ENCODE results near the gene SPATC1L. TPM values are rescaled to one million over a fixed set of nuclear protein-coding genes. Genes with fewer than 3 reads are reported as not detected.

The SPATC1L gene
- total RNA-seq, 1 donor from 2014 or later, result 0.40 TPM

DNA sequence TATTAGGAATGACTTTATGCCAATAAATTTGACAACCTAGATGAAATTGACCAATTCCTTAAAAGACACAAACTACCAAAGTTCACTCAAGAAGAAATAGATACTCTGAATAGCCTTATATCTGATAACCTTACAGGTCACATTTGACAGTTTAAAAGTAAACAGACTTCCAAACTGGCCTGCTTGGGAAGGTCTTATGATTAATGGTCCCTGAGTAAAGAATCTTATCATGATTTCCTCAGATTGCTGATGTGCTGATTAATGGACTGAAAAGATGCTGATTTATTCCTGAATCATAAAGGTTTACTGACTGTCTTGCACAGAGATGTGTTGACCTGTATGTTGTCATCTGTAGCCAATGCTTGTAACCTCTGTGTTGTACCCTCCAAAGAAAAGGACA lies 19.2 kb downstream of the SPATC1L start:
- DNase-seq (ENCODE audit: low spot score) (no peak), ATAC-seq (no peak)

DNA sequence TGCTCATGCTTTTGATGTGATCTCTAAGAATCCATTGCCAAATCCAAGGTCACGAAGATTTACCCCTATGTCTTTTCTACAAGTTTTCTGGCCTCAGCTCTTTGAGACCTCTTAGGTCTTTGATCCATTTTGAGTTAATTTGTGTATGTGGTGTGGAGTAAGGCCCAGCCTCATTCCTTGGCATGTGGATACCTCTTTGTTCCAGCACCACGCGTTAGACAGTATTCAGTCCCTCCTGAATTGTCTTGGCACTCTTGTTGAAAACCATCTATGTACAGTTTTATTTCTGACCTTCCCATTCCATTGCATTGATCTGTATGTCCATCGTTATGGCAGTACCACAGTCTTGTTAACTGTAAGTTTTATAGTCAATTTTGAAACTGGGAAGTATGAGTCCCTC lies 20.9 kb downstream of the SPATC1L start:
- ATAC-seq (no peak), DNase-seq (ENCODE audit: low spot score) (no peak)

DNA sequence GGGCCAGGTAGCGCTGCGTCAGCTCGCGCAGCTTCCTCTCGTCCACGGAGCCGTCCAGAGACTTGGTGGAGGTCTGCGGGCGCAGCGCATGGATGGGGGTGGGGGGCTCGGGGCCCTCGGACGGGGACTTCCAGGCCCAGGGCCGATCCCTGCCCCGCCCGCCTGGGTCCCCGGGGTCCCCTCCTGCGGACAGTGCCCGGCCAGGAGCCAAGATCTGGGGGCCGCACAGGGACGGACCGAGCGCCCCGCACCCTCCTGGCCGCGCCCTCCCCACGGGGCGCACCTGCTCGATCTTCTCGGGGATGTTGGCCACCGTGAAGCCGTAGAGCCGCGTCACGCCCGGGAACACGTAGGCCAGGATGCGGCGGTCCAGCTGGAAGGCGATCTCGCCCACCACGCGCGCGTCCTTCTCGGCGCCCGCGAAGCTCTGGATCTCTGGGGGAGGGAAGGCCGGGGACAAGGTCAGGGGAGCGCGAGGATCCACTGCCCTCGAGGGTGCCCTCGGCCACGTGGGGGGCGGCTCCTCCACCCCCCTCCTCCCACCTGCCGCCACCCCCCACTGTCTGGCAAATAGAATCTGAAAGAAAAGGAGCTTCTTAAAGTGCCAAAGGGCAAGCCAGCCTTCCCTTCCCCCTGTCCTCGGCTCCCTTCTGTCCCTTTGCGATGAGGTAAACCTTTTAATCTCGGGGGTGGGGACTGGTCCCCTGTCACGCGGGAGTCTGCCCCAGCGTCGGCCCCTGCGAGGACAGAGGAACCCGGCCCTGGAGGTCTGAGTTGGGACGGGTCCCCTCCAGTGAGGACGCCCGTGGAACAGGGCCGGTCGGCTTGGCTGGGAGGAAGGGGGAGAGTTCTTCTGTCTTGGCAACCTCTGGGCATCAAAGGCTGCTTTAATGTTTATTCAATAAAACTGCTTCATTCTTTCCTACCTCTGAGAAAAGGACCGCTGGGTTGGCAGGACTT lies 22.3 kb downstream of the SPATC1L start:
- ATAC-seq (no peak), DNase-seq (ENCODE audit: low spot score) (no peak)

DNA sequence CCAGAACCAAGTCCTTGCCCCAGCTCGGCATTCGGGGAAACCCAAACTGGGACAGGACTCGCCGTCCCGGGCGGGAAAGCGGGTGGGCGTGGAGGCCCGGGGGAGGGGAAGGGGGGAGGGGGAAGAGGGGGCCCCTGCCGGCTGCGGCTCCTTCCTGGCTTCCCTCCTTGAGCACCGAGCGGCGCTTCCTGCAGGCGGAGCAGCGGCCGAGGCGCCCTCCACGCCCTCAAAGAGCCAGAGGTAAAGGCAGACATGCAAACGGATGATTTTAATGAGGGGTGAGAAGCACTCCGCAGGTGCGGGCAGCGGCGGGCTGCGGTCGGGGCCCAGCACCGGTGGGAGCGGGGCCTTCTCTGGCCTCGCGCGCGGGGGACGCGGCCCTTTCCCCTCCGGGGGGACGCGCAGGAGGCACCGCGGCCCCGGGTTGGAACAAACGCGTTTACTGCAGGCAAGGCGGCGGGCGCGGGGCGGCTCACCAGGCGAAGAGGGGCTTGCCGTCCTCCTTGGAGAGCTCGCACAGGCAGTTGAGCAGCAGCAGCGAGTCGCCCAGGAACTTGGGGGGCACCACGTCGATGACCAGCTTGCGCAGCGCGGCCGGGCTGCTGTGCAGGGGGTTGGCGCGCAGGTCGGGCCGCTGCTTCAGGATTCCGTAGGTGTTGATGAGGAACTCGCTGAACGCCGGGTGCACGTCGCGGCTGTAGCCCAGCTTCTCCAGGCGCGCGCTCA lies 23.2 kb downstream of the SPATC1L start:
- DNase-seq (ENCODE audit: low spot score) (no peak), ATAC-seq (no peak)

DNA sequence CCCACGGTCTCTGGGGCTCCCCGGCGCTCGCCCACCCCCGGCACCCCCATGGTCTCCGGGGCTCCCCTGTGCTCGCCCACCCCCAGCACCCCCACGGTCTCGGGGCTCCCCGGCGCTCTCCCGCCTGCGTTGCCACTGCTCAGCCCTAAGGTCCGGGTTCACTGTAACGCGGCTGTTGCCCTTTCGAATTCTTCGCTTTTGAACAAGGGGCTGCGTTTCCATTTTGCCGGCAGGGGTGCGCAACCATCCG lies 23.7 kb downstream of the SPATC1L start:
- DNase-seq (ENCODE audit: low spot score), result no peak
- no peak for ATAC-seq

DNA sequence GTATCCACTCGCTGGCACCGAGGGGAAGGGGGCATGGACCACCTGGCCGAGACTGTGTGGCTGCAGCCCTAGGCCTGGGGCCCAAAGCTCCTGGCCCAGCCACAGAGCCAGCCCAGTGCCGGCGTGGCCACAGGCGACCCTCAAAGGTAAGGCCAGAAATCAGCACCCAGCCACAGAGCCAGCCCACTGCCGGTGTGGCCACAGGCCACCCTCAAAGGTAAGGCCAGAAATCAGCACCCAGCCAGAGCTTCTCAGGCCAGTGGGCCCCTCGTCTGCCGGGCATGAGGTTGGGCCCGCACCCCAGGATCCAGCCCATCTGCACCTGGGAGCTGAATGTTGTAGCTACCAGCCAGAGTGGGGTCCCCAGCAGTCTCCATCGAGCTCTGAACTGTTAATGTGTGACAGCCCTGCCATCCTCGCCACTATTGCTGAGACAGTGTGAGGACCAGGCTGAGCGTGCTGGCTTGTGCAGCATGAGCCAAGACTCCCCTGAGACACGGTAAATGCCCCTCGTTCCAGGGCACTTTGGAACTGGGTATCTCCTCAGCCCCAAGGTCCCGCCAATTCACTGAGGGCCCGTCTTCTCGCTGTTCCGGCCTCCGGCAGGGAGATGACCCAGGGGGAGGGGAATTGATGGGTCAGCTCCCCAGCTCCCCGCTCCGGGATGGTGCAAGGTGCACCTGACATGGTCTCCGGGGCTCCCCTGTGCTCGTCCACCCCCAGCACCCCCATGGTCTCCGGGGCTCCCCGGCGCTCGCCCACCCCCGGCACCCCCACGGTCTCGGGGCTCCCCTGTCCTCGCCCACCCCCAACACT lies 24.2 kb downstream of the SPATC1L start:
- DNase-seq (ENCODE audit: low spot score) (peak; percentile 41), ATAC-seq (no peak)

DNA sequence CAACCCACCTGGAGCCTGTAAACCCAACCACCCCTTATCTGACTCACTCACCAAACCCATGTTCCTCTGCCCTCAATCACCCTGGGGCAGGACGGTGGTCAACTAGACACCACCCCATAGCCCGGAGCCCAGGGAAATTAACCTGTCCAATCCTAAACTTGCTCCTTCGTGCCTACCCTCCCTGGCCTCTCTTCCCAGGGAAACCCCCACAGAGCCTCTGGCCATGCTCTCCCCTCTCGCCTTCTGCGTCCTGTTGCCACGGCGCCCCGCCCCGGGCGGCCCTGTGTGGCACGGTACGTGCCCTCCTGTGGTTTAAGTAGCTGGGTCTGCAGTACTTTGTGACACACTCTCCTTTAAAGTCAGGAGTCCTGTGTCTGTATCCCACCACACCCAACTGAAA lies 24.9 kb downstream of the SPATC1L start:
- no peak for DNase-seq (ENCODE audit: low spot score)
- ATAC-seq, result no peak

DNA sequence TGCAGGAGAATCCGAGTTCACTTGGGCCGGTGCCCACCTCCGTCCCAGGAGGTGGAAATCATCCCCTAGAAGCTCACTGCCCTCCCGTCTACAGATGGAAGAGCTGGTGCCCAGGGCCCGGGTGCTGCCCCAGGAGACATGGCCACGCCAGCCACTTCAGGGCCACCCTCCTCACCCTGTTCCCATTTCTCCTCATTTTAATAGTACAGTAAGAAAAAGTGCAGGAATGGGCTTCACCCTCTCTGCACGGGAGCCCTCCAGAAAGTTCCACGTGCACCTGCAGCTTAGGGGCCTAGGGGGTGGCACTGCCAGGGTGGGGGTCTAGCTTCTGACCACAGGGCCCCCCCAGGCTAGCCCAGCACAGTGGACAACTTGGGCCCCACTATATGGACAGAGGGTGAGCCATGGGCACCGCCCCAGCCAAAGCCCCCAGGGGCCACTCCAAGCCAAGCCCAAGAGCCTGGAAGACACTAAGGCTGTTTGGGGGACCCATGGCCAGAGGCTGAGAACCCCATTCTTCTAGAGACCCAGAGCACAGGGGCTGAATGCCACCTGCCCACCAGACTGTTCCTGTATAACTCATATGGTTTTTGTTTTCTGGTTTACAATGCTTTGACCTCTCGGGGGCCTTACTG lies 25.5 kb downstream of the SPATC1L start:
- ATAC-seq (no peak), DNase-seq (ENCODE audit: low spot score) (peak; percentile 45)

DNA sequence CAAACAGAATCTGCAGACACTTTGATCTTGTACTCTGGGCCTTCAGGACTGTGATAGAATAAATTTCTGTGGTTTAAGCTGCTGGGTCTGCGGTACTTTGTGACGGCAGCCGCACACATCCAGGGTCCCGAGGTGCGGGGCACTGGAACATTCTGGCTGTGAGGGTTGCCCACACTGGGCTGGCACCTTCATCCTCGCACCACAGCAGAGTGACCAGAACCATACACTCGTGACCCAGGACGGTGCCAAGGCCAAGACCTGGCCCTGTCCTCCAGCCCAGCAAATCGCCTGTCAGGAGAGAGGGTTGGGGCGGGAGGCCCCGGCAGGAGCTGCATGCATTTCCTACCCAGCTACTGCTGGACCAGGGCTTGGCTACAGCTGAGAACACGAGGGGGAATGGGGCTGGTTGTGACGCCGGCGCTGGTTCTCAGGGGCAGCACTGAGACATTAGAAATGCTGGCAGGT lies 26.2 kb downstream of the SPATC1L start:
- peak; percentile 42 for DNase-seq (ENCODE audit: low spot score)
- ATAC-seq, result no peak

DNA sequence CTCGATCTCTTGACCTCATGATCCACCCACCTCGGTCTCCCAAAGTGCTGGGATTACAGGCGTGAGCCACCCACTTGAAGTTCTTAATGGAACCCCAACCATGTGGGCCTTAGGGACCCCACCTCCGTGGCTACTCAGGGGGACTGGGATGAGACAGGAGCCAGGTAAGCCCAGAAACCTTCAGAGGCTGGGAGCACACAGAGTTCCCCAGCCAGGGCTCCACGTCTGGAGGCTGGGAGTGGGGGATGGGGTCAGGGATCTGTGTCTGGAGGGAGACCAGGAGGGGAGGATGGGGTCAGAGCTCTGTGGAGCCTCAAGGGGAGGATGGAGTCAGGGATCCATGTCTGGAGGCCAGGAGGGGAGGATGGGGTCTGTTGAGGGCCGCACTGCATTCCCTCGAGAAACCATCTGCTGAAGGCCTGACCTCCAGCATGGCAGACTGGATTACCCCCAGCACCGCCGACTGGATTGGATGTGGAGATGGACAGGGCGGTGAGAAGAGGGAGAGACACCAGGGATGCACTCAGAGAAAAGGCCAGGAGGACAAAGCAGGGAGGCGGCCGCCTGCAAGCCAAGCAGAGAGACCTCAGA lies 26.8 kb downstream of the SPATC1L start:
- peak; percentile 45 for DNase-seq (ENCODE audit: low spot score)
- ATAC-seq, result no peak

DNA sequence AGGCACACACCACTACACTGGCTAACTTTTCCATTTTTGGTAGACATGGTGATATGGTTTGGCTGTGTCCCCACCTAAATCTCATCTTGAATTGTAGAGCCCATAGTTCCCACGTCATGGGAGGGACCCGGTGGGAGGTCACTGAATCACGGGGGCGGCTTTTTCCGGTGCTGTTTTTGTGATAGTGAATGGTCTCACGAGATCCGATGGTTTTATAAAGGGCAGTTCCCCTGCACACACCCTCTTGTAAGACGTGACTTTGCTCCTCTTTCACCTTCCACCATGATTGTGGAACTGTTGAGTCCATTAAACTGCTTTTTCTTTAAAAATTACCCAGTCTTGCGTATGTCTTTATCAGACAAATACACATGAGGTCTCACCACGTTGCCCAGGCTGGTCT lies 27.6 kb downstream of the SPATC1L start:
- peak; percentile 45 for DNase-seq (ENCODE audit: low spot score)
- ATAC-seq, result no peak

DNA sequence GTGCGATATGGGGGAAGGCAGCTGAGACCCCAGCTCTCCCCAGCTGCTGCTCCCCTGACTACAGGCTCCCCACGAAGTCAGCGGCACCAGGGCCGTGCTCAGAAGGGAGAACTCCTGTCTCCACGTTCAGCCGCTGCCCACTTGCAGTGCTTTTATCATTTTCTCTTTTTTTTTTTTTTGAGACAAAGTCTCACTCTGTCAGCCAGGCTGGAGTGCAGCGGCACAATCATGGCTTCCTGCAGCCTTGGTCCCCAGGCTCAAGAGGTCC lies 27.9 kb downstream of the SPATC1L start:
- ATAC-seq (no peak), DNase-seq (ENCODE audit: low spot score) (no peak)

DNA sequence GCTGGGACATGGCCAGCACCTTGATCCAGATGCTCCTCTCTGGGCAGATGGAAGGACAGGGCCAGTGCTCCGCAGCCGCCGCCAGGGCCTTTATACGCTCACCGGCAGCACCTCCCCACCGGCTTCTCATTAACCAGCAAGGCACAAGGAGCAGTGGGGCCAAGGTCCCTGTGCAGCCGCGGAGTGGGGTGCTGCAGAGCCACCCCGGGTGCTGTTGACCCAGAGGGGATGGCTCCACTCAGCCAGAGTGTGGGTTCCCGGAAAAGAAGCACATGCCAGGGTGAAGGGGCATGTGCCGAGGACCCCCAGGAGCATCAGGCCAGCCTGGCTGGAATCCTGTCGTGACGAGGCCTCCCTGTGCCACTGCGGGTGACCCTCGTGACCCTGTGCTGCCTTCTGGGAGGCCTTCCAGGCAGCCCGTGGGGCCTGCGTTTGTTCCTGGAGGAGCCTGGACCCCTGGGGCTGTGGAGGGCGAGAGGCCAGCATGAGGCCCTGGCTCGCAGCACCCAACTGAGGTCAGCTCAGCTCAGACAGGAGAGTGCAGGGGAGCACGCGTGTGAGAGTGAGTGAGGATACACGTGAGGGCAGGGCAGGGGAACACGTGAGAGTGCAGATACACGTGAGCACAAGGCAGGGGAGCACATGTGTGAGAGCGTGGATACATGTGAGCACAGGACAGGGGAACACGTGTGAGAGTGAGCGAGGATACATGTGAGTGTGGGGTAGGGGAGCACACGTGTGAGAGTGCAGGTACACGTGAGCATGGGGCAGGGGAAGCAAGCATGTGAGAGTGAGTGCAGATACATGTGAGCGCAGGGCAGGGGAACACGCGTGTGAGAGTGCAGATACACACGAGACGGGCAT lies 28.5 kb downstream of the SPATC1L start, which contains the start of gene FTCD:
Gene FTCD, minus strand, starts transcription at position 66 of the 864 bp plus-strand sequence. Its CDS starts 56 bp downstream, at position 10.
- peak; percentile 68 for ATAC-seq
- peak; percentile 94 for DNase-seq (ENCODE audit: low spot score)

DNA sequence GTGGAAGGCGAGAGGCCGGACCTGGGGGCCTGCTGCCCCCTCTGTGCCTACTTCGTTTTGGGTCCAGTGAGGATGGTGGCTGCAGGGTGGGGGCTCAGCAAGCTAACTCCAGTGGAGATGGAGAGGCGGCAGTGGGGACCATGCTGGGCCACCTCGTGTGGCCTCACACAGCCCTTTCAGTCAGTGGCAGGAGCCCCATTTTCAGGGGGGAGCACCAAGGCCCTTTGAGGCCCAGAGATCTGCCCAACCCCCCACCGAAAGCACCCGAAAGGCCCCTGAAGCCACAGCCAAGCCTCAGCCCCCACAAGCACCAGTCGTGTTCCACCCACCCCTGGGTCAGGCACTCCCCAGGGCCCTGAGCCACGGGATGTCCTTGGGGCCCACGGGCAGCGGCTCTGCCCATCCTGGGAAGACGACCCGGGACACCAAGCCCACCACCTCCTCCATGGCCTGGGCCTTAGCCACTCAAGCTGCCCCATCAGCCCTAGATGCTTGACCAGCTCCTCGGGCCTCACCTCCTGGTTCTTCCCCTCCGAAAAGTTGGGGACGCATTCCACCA lies 29.2 kb downstream of the SPATC1L start:
- no peak for DNase-seq (ENCODE audit: low spot score)
- ATAC-seq, result peak; percentile 3

DNA sequence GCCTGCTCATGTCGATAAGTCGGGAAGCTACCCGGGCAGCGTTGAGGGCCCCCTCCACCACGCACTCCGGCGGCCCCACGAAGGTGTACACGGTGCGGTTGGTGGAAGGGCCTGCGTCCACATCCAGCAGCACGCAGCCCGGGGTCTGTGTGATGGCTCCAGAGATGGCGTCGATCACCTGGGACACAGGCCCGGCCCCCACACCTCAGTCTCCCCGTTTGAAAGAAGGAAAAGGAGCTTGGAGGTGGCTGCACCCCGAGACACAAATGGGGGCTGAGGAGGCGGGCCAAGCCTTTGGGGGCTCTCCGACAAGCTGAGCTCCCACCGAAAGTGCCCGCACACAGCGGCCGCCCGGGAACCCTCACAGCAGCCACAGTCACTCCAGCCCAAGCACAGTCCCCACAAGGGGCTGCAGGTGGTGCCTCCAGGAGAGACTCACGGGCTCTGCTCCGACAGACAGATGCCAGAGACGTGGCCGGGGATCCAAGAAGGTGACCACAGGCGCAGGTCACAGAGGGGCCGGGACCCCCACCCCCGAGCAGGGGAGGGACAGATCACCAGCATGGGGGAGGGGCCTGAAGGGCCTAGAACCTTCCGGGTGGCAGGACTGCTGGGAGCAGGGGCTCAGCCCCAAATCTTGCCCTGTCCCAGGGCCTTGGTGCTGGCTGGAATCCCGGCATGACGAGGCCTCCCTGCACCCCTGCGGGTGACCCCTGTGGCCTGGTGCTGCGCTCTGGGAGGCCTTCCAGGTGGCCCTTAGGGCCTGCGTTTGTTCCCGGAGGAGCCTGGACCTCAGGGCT lies 29.9 kb downstream of the SPATC1L start:
- peak; percentile 81 for DNase-seq (ENCODE audit: low spot score)
- ATAC-seq, result peak; percentile 25

DNA sequence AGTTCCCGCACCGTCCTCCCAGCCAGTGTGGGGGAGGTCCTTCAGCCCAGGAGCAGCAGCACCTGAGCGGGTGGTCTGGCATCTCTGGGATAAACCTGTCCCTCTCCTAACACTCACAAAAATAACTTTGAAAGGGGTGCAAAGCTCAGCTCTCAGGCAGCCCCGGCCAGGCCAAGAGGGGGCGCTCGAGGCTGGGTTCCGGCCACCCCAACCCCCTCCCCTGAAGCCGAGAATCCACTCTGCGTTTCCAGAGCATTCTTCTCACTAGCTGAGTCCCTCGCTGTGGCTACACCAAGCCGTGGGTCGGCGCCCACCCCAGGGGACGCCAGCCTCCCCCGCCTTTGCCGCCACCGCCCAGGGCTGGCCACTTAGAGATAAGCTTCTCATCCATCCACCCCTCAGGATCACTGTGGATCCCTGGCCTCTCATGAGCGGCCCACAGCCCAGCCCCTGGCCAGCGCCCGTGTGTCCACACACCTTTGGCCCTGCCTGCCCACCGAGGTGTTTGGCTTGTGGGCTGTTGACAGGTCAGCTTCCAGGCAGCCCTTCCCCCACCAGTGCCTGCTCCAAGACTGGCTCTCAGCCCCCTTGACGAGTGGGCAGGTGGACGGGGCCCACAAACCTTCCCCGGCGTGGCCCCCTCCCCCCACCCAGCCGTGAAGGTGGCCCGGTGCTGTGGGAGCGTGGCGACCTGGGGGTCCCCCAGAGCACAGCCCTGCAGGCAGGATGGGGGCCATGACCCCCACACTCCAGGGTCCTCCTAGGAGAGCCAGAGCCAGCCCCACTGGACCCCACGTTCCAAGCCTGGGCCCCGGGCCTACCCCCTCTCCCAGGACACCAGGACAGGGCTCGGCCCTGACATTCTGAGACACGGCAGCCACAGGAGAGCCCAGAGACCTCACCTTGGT lies 30.8 kb downstream of the SPATC1L start:
- ATAC-seq (peak; percentile 49), DNase-seq (ENCODE audit: low spot score) (peak; percentile 91)

DNA sequence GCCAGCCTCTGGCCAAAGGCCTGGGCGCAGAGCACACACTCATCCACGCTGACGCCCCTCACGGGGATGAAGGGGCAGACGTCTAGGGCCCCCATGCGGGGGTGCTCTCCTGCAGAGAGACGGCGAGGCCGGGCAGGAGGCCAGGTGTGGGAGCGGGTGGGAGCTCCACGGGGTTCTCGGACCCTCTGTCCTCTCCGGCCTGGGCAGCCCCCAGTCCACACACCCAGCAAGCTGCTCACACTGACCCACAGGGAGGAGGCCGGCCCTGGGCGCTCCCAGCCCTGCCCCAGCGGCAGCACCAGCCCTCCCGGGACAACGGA lies 31.4 kb downstream of the SPATC1L start:
- ATAC-seq (peak; percentile 0), DNase-seq (ENCODE audit: low spot score) (peak; percentile 60)
